HG03039 (cell line): ENCODE measurements around the gene TRIM46.

Experiments
- ATAC-seq: cut with Tn5 transposase; IDR thresholded peaks from one replicate; pipeline ENCODE4 v1.9.1; 2021; ENCODE audit warnings: mild to moderate bottlenecking, moderate library complexity; ENCODE audit not compliant: unreplicated experiment

TRIM46 gene

DNA sequence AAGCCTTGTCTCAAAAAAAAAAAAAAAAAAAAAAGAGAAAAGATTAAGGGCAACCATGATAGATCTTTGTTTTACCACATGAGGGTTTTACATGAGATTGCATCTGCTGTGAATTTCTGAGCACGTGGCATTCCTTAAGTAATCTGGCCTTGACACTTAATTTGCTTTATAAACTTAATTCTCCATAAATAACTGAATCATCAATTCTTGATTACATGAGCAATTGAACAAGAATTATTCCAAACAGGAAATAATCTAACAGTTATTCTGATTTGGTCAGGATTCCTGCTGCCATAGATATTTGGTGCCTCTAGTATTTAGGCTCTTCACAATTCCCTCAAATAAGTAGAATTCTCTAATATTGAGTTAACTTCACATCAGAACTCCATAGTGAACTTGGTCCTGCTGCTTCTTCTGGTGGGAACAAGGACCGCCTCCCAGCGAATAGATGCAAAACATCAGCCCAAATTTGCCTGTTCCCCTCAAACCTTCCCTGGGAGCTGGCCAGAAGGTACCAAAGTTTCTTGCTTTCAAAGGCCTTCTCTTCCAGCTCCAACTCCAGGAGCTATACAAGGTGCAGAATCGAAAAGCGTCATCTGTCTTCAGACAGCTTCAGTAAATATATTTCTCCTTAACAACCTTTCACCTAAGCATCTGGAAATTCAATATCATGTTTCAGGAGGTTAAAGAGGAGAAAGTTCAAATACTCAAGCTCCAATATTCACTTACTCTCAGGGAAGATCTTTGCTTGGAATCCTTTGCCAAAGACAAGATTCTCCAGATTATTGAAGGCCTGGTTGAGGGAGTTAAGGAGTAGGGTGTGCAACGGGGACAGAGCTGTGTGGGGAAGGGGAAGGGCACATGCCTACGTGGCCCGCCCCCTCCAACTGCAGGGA lies 1.6 kb upstream of the TRIM46 start:
- ATAC-seq = peak; percentile 3

GRCh38 chr1:155172732-155173477 lies 744 bp upstream of the TRIM46 start, which contains the start of gene KRTCAP2:
TSS of gene KRTCAP2 (minus strand) at chr1:155173304. CDS start at chr1:155173224, 80 bp downstream.
- peak; percentile 54 for ATAC-seq

DNA sequence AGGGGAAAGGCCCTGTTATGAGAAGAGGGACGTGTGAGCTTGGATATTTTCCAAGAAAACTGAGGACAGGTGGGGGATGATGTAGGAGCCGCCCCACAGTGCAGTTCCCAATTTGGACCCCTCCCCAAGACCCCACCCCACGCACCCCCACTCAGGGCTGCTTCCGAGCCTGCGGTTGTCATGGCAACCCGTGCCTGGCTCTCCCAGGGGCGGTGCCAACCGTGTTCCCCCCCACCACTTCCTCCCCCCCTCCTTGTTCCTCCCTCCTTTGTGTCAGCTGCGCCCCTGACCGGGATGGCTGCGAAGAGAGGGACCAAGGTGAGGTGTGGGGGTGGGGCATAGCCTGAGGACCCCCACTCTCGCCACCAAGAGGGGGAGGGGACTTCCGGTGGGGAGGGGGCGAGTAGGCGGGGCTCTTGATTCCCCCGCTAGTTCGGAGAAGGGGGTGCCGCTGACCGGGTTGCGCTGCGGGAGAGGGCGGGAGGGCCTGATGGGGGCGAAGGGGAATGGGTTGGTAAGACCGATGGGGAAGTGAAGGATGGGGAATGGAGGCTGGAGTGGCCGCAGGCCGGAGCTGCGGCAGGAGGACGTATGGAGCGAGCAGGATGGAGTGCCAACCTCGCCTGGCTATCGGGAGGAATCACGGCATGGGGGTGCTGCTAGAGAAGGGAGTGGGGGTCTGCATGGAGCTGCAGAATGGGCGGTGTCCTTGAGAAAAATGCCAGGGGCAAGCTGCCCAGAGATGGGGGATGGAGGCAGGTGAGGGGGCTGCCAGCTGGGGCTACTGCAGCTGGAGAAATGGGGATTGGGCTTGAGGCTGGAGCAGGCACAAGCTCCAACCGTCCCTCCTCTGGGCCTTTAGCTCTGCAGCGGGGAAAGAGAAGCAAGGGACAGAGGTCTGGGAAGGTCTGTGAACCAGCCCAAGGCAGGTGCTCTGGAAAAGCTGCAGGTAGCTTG lies 953 bp downstream of the TRIM46 start:
- no peak for ATAC-seq

DNA sequence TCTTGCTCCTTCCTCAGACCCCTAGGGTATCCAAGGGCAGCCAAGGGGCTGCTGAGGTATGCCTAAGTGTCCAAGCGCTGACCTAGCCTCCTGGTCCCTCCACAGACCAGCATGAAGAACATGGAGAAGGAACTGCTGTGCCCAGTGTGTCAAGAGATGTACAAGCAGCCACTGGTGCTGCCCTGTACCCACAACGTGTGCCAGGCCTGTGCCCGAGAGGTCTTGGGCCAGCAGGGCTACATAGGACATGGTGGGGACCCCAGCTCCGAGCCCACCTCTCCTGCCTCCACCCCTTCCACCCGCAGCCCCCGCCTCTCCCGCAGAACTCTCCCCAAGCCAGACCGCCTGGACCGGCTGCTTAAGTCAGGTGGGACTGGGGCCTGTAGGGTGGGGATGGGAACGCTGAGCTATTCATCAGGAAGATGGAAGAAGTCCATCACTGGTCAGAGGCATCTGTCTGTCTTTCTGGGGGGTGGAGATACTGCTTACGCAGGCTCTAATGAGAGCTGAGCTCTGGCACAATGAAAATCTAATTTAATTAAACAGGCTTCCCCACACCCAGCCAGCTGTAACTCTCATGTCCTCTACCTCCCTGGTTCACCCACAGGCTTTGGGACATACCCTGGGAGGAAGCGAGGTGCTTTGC lies 1.8 kb downstream of the TRIM46 start:
- no peak for ATAC-seq

DNA sequence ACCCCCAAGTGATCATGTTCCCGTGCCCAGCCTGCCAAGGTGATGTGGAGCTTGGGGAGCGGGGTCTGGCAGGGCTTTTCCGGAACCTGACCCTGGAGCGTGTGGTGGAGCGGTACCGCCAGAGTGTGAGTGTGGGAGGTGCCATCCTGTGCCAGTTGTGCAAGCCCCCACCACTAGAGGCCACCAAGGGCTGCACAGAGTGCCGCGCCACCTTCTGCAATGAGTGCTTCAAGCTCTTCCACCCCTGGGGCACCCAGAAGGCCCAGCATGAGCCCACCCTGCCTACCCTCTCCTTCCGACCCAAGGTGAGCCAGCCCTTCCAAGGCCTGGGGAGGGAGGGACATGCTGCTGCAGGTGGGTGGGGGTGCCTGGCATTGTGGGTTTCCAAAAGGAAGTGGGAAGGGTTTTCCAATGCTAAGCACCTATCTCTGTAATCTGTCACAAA lies 2.3 kb downstream of the TRIM46 start:
- ATAC-seq = no peak

GRCh38 chr1:155176544-155177071 lies 3.0 kb downstream of the TRIM46 start:
- no peak for ATAC-seq

GRCh38 chr1:155177192-155177917 lies 3.7 kb downstream of the TRIM46 start:
- no peak for ATAC-seq

- no peak for ATAC-seq
Observed at GRCh38 chr1:155177918-155178281, 4.3 kb downstream of the TRIM46 start.

DNA sequence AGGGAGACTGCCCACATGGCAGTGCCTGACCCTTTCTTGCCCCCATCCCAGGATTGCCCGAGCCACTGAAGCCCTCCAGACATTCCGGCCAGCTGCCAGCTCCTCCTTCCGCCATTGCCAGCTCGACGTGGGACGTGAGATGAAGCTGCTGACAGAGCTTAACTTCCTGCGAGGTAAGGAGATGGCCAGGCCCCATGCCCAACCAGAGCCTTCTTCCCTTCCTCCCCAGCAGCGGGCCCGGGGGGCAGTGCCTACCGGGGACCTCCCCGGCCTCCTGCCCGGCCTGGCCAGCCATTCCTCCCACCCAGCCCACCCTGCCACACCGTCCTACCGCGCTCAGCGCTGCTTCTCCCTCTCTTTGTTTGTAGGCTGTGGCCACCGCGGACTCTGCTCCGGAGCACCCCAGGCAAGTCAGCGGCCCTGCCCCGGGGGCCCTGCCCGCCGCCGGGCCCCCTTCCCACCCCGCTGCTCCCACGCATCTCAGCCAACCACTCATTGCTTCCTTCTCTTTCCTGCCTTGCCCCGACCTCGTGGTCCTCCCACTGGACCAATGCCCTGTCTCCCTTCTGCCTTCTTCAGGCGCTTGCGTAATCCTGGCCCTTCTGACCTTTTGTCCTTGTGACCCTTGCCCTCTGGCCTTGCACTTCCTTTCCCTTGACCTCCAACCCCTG lies 4.9 kb downstream of the TRIM46 start:
- ATAC-seq = no peak

DNA sequence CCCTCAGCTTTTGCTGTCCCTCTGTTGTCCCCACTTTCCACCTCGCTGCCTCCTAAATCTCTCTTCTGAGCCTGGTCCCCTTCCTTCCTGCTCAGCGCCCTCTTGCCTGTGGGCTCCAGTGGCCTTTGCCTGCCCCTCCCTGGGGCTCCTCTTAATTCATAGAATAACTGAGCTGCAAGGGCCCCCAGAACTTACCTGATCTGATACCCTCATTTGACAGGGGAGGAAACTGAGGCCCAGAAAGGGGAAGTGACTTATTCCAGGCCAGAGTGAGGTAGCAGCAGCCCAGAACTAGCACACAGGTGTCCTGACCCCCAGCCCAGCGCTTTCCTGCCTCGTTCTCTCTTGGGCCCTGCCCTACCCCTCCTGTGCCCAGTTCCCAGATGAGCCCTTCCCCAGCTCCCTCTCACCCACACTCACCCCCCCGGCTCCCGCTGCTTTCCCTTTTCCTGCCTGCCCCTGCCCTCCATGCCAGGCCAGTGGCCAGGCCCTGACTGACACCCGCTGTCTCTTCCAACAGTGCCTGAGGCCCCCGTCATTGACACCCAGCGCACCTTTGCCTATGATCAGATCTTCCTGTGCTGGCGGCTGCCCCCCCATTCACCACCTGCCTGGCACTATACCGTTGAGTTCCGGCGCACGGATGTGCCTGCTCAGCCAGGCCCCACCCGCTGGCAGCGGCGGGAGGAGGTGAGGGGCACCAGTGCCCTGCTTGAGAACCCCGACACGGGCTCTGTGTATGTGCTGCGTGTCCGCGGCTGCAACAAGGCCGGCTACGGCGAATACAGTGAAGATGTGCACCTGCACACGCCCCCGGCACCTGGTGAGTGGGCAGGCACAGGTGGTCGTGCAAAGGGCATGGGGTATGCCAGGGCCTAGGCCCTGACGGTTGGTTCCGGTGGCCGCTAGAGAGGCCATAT lies 5.7 kb downstream of the TRIM46 start:
- ATAC-seq = no peak

GRCh38 chr1:155181371-155182051 lies 7.9 kb downstream of the TRIM46 start:
- no peak for ATAC-seq

DNA sequence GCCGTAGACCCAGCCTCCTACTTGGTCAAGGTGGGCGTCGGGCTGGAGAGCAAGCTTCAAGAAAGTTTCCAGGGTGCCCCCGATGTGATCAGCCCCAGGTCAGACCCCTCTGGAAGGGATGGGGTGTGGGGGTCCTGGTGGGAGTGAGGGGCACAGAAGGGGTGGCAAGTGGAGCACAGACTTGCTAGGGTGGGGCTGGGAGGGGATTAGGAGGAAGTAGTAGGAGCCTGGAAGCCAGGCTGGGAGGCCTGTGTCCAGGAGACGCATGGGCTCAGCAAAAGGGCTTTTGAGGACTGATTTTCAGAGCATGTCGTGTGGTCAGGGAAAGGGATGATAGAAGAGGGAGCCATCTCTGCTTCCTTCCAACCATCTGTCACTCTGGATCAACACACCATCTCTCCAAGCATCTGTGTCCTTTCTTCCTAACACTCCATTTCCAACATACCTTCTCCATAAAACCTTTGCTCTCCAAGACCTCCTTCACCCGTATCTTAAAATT lies 8.5 kb downstream of the TRIM46 start:
- ATAC-seq = no peak

DNA sequence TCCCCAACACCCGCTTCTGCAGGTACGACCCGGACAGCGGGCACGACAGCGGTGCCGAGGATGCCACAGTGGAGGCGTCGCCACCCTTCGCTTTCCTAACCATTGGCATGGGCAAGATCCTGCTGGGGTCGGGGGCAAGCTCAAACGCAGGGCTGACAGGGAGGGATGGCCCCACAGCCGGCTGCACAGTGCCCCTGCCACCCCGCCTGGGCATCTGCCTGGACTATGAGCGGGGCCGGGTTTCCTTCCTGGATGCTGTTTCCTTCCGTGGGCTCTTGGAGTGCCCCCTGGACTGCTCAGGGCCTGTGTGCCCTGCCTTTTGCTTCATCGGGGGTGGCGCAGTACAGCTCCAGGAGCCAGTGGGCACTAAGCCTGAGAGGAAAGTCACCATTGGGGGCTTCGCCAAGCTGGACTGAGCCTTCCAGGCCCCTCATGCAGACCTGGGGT lies 10.1 kb downstream of the TRIM46 start:
- ATAC-seq = no peak

GRCh38 chr1:155184351-155184811 lies 10.7 kb downstream of the TRIM46 start:
- no peak for ATAC-seq

GRCh38 chr1:155184835-155185782 lies 11.5 kb downstream of the TRIM46 start:
- ATAC-seq = peak; percentile 64

DNA sequence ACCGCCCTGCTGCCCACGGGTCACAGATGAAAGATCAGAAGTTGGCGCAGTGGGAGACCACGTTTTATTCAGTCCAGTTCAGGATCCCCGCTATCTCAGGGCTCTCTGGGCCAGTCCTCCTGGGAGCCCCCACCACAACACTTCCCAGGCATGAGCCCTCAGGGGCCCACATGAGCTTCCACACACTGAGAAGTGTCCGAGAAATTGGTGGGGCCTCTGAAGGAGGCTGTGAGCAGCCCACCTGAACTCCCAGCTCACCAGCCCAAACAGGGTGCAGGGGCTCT lies 12.1 kb downstream of the TRIM46 start:
- no peak for ATAC-seq
